AG10803 (cell line): ENCODE data around the gene C1orf198.

Experiments used
- DNase-seq: peaks from one replicate; pipeline ENCODE4 v3.0.0; 2010; ENCODE audit warnings: low read depth
- H3K4me3 ChIP-seq: 2 replicates; pipeline ENCODE4 v1.5.1; 2011; ENCODE audit warnings: mild to moderate bottlenecking, low read length, control low read depth
- CTCF ChIP-seq: conservative IDR thresholded peaks from 2 replicates; pipeline ENCODE4 v1.5.1; 2011; ENCODE audit warnings: mild to moderate bottlenecking, low read length, control low read depth, inconsistent platforms

C1orf198 gene

DNA sequence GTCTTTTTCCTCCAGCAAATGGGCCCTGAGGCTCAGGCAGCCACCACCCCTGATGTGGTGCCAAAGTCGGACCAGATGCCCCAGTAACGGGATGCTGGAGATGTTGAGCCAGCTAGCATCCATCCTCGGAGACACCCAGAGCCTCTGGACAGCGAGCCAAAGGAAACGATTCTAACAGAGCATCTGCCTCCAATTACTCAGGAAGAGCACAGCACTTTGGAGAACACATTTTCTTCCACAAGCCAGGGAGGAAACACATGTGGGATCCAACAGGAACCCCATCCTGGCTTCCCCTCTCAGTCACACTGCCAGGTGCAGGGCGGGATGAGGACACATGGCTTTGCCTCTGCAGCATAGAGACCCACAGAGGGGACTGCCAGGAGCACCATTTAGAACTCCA is 44.9 kb downstream of the C1orf198 start:
- DNase-seq: peak; percentile 84
- TF ChIP-seq CTCF: no peak
- H3K4me3 ChIP-seq: no peak overlapping the region

DNA sequence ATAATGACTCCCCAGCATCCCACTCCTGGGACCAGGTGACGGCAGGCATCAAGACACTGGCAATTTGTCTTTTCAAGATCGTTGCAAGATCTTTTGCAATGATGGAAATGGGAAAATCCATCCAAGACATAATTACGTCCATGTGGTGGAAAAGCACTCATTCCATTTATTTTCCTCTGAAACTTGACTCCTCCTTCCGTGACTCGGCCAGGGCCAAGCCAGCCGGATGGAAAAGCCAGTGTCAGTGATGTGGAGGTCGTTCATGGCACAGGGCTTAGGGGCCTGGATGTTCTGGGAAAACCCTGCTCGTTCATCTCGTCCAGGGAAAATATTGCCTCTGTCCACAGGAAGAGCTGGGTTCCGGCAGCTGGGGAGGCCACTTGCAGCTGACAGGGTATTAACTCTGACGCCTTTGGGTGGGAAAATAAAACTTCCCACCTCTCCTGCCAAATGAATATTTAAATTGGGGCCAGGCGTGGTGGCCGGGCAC is 46.2 kb downstream of the C1orf198 start:
- H3K4me3 ChIP-seq: no peak overlapping the region
- TF ChIP-seq CTCF: no peak
- peak; percentile 83 for DNase-seq

DNA sequence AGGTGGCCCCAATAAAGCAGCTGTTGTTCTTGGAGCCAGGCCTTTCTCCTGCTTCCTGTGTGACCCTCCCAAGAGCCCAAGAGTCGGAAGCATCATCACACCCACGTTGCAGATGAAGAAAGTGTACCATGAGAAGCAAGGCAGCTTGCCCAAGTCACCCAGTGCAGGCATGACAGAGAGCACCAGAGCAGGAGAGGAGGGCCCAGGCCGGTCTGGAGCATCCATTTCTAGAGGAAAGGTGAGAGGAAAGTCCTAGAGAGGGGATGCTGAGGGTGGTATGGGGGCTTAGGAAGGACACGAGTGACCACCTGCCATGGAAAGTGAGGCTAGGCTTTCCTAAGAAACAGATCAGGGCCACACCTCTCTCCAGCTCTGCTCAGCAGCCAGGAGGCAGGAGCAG is 47.0 kb downstream of the C1orf198 start:
- H3K4me3 ChIP-seq: no peak overlapping the region
- no peak for TF ChIP-seq CTCF
- DNase-seq: no peak

- no peak overlapping the region for H3K4me3 ChIP-seq
- DNase-seq: no peak
- no peak for TF ChIP-seq CTCF
These were observed 47.8 kb downstream of the C1orf198 start for GRCh38 chr1:230820568-230820967.

DNA sequence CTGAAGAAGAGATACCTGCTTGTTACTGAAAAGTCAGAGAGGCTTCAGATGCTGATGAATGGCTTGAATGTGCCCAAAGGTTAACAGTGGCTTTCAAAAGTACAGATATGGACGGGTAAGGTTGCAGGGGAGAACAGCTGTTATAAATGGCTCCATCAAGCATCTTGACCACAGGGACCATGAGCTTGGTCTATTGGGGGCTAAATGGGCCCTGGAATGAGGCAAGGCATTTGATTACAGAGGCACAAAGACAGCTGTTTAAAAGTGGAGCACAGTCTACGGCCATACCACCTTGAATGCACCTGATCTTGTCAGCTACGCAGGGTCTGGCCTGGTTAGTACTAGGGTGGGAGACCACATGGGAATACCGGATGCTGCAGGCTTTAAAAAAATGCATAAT is 48.3 kb downstream of the C1orf198 start:
- TF ChIP-seq CTCF: no peak
- no peak for DNase-seq
- no peak overlapping the region for H3K4me3 ChIP-seq

DNA sequence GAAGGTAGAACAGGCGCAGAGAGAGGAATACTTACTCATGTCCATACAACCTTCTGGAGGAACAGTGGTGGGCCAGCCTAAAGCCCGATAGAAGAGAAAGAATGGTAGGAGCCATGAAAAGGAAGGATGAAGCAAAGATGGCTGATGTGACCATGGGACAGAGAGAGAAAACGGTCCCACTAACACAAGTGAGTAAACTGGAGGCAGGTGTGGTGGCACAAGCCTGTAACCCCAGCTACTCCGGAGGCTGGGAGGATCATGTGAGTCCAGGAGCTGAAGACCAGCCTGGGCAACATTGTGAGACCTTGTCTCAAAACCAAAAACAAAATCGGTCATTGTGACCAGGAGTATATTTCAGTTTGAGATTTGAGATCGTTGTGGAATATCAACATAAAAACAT is 49.4 kb downstream of the C1orf198 start:
- TF ChIP-seq CTCF: no peak
- H3K4me3 ChIP-seq: no peak overlapping the region
- DNase-seq: no peak

GRCh38 chr1:230818367-230818766 is 50.0 kb downstream of the C1orf198 start:
- no peak overlapping the region for H3K4me3 ChIP-seq
- DNase-seq: peak; percentile 29
- TF ChIP-seq CTCF: no peak
